Dedifferentiated amniotic fluid mesenchymal stem cell (primary cell): ENCODE results near the gene S100A1.
A peak's percentile ranks its signal among the peaks of the same experiment; 100 is the strongest.
"Not testable (repeated sequence)": the region's sequence is repeated elsewhere in the genome, so short reads cannot be mapped to it uniquely, and the experiment has no call there.

Source experiments
- DNase-seq: peaks from one replicate; pipeline ENCODE4 v3.0.0-alpha.2; 2016; ENCODE audit errors: extremely low spot score

The S100A1 gene

DNA sequence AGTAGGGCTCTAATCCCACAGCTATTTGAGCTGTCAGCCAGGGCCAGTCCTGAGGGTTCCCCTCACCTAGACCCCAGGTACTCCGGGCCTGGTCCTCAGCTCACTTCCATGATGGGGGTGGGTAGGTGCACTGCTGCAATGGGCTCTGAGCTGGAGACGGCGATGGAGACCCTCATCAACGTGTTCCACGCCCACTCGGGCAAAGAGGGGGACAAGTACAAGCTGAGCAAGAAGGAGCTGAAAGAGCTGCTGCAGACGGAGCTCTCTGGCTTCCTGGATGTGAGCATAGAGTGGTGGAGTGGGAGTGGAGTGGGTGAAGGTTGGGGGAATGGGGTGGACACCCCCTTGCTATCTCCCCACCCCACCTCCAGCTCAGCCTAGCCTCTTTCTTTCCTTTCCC is 2.1 kb downstream of the S100A1 start:
- DNase-seq = no peak

- no peak for DNase-seq
Measured at GRCh38 chr1:153631047-153632022, 3.1 kb downstream of the S100A1 start.

DNA sequence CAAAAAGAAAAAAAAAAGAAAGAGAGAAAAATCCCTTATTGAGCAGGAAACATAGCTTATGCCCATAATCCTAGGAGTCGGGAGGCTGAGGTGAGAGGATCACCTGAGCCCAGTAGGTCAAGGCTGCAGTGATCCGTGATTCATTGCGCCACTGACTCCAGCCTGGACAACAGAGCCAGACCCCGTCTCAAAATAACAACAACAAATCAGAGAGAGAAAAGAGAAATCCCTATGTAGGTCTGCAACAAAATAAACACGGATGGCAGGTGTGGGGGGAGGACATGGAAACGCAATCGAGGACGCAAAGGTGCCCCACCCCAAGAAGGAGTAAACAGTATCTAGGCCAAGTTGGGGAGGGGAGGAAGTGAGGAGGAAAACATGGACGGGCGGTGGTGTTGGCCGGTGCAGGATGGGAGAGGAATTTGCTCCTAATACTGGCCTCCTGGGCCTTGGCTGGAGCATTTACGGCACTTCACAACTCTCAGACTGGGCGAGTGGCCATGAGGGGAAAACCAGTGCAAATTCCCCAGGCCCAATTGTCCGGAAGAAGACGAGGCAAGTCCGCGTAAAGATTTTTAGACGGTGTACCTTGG is 5.0 kb downstream of the S100A1 start:
- no peak for DNase-seq

DNA sequence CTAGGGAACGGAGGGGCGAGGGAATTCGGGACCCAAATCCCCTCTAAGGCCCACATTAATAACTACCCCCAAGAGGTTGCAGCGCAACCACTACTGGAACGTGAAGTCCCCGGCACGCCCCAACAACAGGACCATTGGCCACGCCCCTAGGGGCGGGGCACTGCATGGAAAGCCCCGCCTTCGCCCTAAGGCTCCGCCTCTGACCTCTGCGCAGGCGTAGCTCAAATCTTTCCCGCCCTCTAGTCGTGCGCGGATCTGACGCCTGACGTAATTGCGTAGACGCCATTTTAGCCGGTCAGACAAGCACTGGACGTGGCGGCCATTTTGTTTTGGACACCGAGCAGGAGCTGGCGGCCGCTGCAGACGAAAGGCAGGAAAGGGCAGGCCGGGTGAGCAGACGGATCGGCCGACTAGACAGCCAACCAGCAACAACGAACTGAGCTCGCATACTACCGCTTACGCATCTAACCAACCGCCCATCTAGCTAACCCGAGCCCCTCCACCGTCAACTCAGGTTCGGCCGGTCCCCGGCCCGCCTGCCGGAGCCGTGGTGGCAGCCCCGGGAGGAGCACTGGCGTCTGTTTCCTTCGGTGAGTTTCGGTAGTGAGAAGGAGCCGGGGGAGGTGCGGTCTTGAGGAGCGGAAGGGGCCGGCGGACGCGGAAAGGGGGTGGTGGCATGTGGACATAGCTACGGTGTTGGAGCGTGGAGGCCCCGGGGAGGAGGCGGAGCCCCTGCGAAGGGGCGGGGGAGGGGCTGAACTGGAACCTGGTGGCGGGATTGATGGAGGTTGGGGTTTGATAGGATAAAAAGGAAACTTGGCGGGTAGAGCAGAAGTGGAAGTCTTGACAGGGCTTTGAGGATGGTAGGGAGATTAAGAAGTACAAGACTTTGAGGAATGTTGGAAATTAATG is 5.8 kb downstream of the S100A1 start, which contains the start of gene CHTOP:
Gene CHTOP, plus strand, starts transcription at position 313 of the 912 bp plus-strand sequence. CDS start 2,523 bp downstream, outside the sequence.
- peak; percentile 99 for DNase-seq

DNA sequence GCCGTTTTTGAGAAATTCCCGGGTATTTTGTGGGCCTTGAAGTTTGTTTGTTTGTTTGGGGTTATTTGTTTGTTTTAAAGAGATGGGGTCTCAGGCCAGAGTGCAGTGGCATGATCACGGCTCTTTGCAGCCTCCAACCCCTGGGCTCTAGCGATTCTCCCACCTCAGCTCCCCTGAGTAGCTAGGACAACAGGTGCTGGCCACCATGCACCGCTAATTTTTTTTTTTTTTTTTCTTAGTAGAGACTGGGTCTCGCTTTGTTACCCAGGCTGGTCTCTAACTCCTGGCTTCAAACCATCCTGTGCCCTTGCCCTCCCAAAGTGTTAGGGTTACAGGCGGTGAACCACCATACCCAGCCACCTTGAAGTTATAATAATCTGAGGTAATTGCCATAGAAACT is 7.6 kb downstream of the S100A1 start:
- DNase-seq = no peak

- DNase-seq = no peak
Measured at GRCh38 chr1:153636312-153636711, 8.1 kb downstream of the S100A1 start.

GRCh38 chr1:153638261-153638660 is 10.0 kb downstream of the S100A1 start:
- DNase-seq = no peak

- no peak for DNase-seq
Measured at GRCh38 chr1:153639280-153639679, 11.0 kb downstream of the S100A1 start.

GRCh38 chr1:153640213-153640612 is 12.0 kb downstream of the S100A1 start:
- DNase-seq = not testable (repeated sequence)

DNA sequence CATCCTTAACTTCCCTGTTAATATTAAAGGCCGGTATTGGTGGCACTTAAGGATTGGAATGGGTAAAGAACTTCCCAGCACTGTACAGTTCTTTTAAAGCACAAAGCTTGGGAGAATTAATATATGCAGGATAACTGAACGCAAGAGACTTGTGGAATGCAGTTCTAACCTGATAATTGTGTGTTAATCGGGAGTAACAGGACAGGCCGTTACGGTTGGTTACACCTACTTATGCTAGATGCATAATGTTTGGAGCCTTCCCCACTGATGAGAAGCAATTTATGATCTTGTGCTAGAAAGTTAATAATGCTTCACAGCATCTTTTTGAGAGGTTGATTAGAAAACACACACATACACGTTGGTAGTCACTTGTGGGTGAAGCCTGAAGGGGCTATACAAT is 12.6 kb downstream of the S100A1 start:
- DNase-seq = no peak

DNA sequence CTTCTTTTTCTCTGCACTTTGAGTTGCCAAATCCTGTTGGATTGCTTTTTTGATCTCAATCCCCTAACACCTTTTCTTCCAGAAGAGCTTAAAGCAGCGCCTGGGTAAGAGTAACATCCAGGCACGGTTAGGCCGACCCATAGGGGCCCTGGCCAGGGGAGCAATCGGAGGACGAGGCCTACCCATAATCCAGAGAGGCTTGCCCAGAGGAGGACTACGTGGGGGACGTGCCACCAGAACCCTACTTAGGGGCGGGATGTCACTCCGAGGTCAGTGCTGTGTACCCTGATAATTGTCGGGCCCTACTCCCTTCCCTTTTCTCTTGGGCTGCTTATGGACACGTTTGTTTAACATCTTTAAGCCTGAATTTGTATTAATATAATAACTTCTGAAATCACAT is 13.9 kb downstream of the S100A1 start:
- DNase-seq = no peak

DNA sequence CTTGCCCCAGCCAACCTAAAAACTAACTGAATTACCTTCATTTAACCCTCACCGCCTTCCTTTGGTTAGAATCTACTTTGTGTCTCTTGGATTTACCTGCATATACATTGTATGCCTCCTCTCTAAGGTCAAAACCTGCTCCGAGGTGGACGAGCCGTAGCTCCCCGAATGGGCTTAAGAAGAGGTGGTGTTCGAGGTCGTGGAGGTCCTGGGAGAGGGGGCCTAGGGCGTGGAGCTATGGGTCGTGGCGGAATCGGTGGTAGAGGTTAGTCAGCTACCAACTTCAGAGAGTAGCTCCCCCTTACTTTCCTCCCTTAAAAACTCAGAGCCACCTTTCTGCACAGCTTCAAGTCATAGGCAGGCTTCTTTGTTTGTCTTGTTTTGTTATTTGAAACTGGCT is 14.9 kb downstream of the S100A1 start:
- no peak for DNase-seq

- no peak for DNase-seq
Measured at GRCh38 chr1:153643816-153644215, 15.6 kb downstream of the S100A1 start.

GRCh38 chr1:153646672-153647345 is 18.6 kb downstream of the S100A1 start:
- DNase-seq = no peak

DNA sequence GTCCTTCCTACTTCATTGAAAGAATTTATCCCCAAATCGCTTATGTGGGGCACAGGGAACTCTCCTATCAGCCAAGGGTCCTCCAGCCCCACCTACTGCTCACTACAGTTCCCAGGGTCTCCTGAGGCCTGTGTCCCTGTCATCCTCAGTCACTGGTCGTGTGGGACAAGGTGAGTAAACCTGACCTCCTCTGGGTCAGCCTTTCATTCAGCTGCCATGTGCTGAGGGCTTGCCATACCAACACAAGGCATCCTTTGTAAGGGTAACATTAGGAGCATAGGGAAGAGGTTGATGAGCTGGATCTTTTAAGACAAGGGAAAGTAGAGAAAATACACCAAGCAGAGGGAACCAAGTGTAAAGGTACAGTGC is 19.1 kb downstream of the S100A1 start:
- no peak for DNase-seq

DNA sequence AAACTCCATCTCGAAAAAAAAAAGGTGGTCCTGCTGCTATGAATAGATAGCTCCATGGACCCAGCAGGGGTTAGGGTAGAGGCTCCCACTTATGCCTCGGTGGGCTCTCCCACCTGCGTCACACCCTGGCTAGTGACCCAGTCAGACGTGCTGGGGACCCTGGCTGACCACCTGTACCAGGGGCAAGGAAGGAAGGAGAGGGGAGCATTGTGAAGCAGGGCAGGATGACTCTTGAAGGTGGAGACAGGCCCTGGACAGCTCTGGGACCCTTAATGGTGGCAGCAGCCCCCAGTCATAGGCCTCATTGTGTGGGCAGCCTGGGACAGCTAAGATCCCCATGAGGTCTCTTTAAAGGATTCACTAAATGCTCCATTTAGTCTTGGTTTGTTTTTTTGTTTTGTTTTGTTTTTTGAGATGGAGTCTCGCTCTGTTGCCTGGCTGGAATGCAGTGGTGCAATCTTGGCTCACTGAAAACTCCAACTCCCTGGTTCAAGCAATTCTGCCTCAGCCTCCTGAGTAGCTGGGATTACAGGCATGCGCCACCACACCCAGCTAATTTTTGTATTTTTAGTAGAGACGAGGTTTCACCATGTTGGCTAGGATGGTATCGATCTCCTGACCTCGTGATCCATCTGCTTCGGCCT is 19.9 kb downstream of the S100A1 start:
- peak; percentile 24 for DNase-seq

GRCh38 chr1:153649137-153649862 is 21.1 kb downstream of the S100A1 start:
- DNase-seq = no peak

- DNase-seq = no peak
Measured at GRCh38 chr1:153649863-153650235, 21.6 kb downstream of the S100A1 start.

DNA sequence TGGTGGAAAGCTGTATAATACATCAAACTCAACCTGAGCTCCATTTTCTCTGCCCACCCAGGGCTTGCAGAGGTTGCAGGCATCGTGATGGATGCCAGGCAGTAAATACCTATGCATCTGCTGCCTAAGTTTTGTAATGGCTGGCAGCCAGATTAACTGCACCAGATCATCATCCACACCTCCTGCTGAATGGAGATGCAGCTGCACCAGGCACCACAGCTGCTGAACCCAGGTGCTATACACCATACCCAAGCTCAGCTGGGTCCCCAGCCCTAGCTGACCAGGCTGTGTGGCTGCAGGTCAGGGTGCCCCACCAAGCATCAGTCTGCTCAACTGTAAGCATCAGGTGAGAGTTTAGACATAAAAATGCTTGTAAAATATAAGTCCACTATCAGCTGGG is 23.5 kb downstream of the S100A1 start:
- no peak for DNase-seq

- DNase-seq = no peak
Measured at GRCh38 chr1:153652805-153653500, 24.7 kb downstream of the S100A1 start.
